Liver (tissue), 9 donors: ENCODE data around the gene DISP3. TPM values are rescaled to one million over a fixed set of nuclear protein-coding genes. Genes with fewer than 3 reads are reported as not detected.

ENCODE experiments used
- DNase-seq: peaks from one replicate; pipeline ENCODE4 v3.0.0-alpha.2; 2017; ENCODE audit warnings: low spot score
- H3K27ac ChIP-seq, 2 donors: one replicate each; pipeline ENCODE4 v1.7.0; 2013; ENCODE audit warnings: inconsistent platforms in 2 of 2, low read length in 2 of 2, control low read depth in 1 of 2, low read depth in 1 of 2, mild to moderate bottlenecking in 1 of 2
- H3K27me3 ChIP-seq, 4 donors: one replicate each; pipeline versions ENCODE4 v1.6.1 to v1.7.0; 2013; ENCODE audit warnings: low read length in 3 of 4, inconsistent platforms in 1 of 4, mild to moderate bottlenecking in 1 of 4, moderate library complexity in 1 of 4; ENCODE audit not compliant: control insufficient read depth in 4 of 4, insufficient read depth in 4 of 4
- H3K36me3 ChIP-seq, 4 donors: one replicate each; pipeline versions ENCODE4 v1.6.1 to v1.7.0; 2013; ENCODE audit warnings: low read length in 3 of 4, mild to moderate bottlenecking in 3 of 4, low read depth in 1 of 4, moderate library complexity in 1 of 4; ENCODE audit not compliant: control insufficient read depth in 4 of 4, insufficient read depth in 3 of 4
- H3K4me1 ChIP-seq, 4 donors: one replicate each; pipeline versions ENCODE4 v1.6.1 to v1.7.0; 2013; ENCODE audit warnings: low read length in 3 of 4, mild to moderate bottlenecking in 3 of 4, moderate library complexity in 1 of 4; ENCODE audit not compliant: control insufficient read depth in 4 of 4, insufficient read depth in 4 of 4
- H3K4me3 ChIP-seq, 3 donors: one replicate each; pipeline versions ENCODE4 v1.6.1 to v1.7.0; 2013; ENCODE audit warnings: low read length in 3 of 3, control low read depth in 1 of 3, low read depth in 1 of 3, mild to moderate bottlenecking in 1 of 3
- H3K9ac ChIP-seq, 2 donors: one replicate each; pipeline ENCODE4 v1.7.0; 2013; ENCODE audit warnings: low read length in 2 of 2, mild to moderate bottlenecking in 2 of 2, moderate library complexity in 2 of 2, control low read depth in 1 of 2, low read depth in 1 of 2
- H3K9me3 ChIP-seq, 4 donors: one replicate each; pipeline versions ENCODE4 v1.6.1 to v1.7.0; 2013; ENCODE audit warnings: low read length in 3 of 4; ENCODE audit not compliant: control insufficient read depth in 4 of 4
- ATF3 ChIP-seq: IDR thresholded peaks from 2 replicates; pipeline ENCODE4 v1.6.1; 2016; ENCODE audit warnings: antibody characterized with exemption
- CTCF ChIP-seq: fragments of 150-350 bp; IDR thresholded peaks from 2 replicates; pipeline ENCODE4 v1.5.1; 2017; ENCODE audit warnings: improper control_type of control experiment, low read depth, low read length; ENCODE audit not compliant: missing input control
- EGR1 ChIP-seq, 2 donors: IDR thresholded peaks; 2 replicates each; pipeline ENCODE4 v1.6.1; 2016 to 2018; ENCODE audit warnings: antibody characterized with exemption in 2 of 2, low read depth in 2 of 2
- FOXA1 ChIP-seq: IDR thresholded peaks from 2 replicates; pipeline ENCODE4 v1.6.1; 2016; ENCODE audit warnings: antibody characterized with exemption
- HNF4A ChIP-seq, 2 donors: conservative IDR thresholded peaks; 2 replicates each; pipeline ENCODE4 v1.6.1; 2016; ENCODE audit warnings: antibody characterized with exemption in 2 of 2, mild to moderate bottlenecking in 2 of 2
- HNF4G ChIP-seq: IDR thresholded peaks from 2 replicates; pipeline ENCODE4 v1.6.1; 2016; ENCODE audit warnings: antibody characterized with exemption
- MAX ChIP-seq: IDR thresholded peaks from 2 replicates; pipeline ENCODE4 v1.6.1; 2016; ENCODE audit warnings: antibody characterized with exemption
- NR2F2 ChIP-seq: IDR thresholded peaks from 2 replicates; pipeline ENCODE4 v1.6.1; 2016; ENCODE audit warnings: antibody characterized with exemption
- RAD21 ChIP-seq, 2 donors: IDR thresholded peaks; 2 replicates each; pipeline ENCODE4 v1.6.1; 2016; ENCODE audit warnings: antibody characterized with exemption in 2 of 2, mild to moderate bottlenecking in 2 of 2
- REST ChIP-seq: IDR thresholded peaks from 2 replicates; pipeline ENCODE4 v1.6.1; 2016; ENCODE audit warnings: antibody characterized with exemption, mild to moderate bottlenecking
- SP1 ChIP-seq: IDR thresholded peaks from 2 replicates; pipeline ENCODE4 v1.6.1; 2018; ENCODE audit warnings: antibody characterized with exemption, mild to moderate bottlenecking
- WGBS: extraction: QIAGEN DNeasy Blood & Tissue Kit; methylation state at CpG from one replicate; pipeline ENCODE4 v1.1.7; 2013; 5-methylcytosine and 5-hydroxymethylcytosine counted together
- polyA plus RNA-seq, 2 donors: library from polyadenylated mRNA; stranded (reverse) in 1 of 2; unstranded in 1 of 2; fragments of 200-250 nt in 1 of 2; fragments of >200 nt in 1 of 2; fragmentation: Nextera tagmentation in 1 of 2; extraction: Ambion mirVana in 1 of 2; gene quantifications; one replicate each; pipeline versions ENCODE4 v1.2.1 to v1.2.3, GENCODE V29; 2013 to 2015
- total RNA-seq, 2 donors: library from RNA; depleted of rRNA; stranded (reverse); fragments of >200 nt; gene quantifications; one replicate each; pipeline ENCODE4 v1.2.3, GENCODE V29; 2014
- donor health status: healthy.
- donor health status: healthy.
- donor health status: healthy.
- donor health status: healthy.
- donor health status: healthy.

The DISP3 gene
- total and polyA plus RNA-seq, 4 donors = 0.02 to 0.08 TPM; not detected in 2

- TF ChIP-seq EGR1 (IDR thresholded peaks at IDR 0.05; ENCODE audit: low read depth in 2 of 2) (no peak), SP1 (no peak)
- Histone ChIP-seq H3K27ac (no peak overlapping the region), H3K4me3 (no peak overlapping the region), H3K36me3 (no peaks in the 10 kb centered on the region), H3K9ac (no peak overlapping the region), H3K27me3 (no peaks in the 10 kb centered on the region), H3K4me1 (no peaks in the 10 kb centered on the region), H3K9me3 (no peaks in the 10 kb centered on the region)
- DNase-seq = no peak
- WGBS = 70% methylated on average over 9 of the region's 9 CpGs
Observed at GRCh38 chr1:11488201-11488770, 9.3 kb downstream of the DISP3 start.

GRCh38 chr1:11488966-11489625, 10.1 kb downstream of the DISP3 start:
- no peak overlapping the region for H3K9ac ChIP-seq
- no peaks in the 10 kb centered on the region for H3K4me1 ChIP-seq
- WGBS = 61% methylated on average over 11 of the region's 11 CpGs
- no peaks in the 10 kb centered on the region for H3K36me3 ChIP-seq
- H3K27ac ChIP-seq = no peak overlapping the region
- no peak overlapping the region for H3K4me3 ChIP-seq
- no peaks in the 10 kb centered on the region for H3K9me3 ChIP-seq
- no peaks in the 10 kb centered on the region for H3K27me3 ChIP-seq
- TF ChIP-seq EGR1 (IDR thresholded peaks at IDR 0.05; ENCODE audit: low read depth in 2 of 2) = no peak
- no peak for TF ChIP-seq CTCF
- no peak for TF ChIP-seq NR2F2
- TF ChIP-seq HNF4A (conservative IDR thresholded peaks at IDR 0.05) = no peak
- no peak for TF ChIP-seq FOXA1
- TF ChIP-seq REST = no peak
- no peak for TF ChIP-seq ATF3
- no peak for TF ChIP-seq RAD21 (IDR thresholded peaks at IDR 0.05)
- no peak for DNase-seq

GRCh38 chr1:11492235-11492634, 13.3 kb downstream of the DISP3 start:
- H3K36me3 ChIP-seq = no peaks in the 10 kb centered on the region
- no peak for DNase-seq
- TF ChIP-seq NR2F2 = no peak
- no peak for TF ChIP-seq HNF4G
- no peak for TF ChIP-seq ATF3
- TF ChIP-seq MAX = no peak
- WGBS = 35% methylated on average over 7 of the region's 7 CpGs
- no peaks in the 10 kb centered on the region for H3K4me1 ChIP-seq
- no peaks in the 10 kb centered on the region for H3K9me3 ChIP-seq
- peaks cover 0 to 5% (median 0%) of the 10 kb centered on the region in 4 donors for H3K27me3 ChIP-seq
- H3K9ac ChIP-seq = no peak overlapping the region
- no peak overlapping the region for H3K4me3 ChIP-seq
- no peak overlapping the region for H3K27ac ChIP-seq
